Measurements from ENCODE around the gene EIF2S3.

Gene EIF2S3

GRCh38 chrX:24054182-24055042 is at the start of gene EIF2S3:
Gene EIF2S3 (plus strand): TSS chrX:24054956. CDS start chrX:24054969, 13 bp downstream.
- H3K4me3 ChIP-seq (replicated peaks; ENCODE audit: low read depth, low read length): no peak within 1 kb of the TSS; the same call in 1 of the 2 replicates
- peak; percentile 87 for DNase-seq (ENCODE audit: extremely low read depth, low read depth)
- TF ChIP-seq CTCF (IDR thresholded peaks at IDR 0.05; ENCODE audit: low read depth, low read length, missing control alignments): peak; percentile 67

GRCh38 chrX:24005028-24005427 is 49.7 kb upstream of the EIF2S3 start:
- no peak for DNase-seq (ENCODE audit: extremely low read depth, low read depth)
- no peak overlapping the region for H3K4me3 ChIP-seq (replicated peaks; ENCODE audit: low read depth, low read length)
- TF ChIP-seq CTCF (IDR thresholded peaks at IDR 0.05; ENCODE audit: low read depth, low read length, missing control alignments): no peak

GRCh38 chrX:24005867-24006266 is 48.9 kb upstream of the EIF2S3 start:
- H3K4me3 ChIP-seq (replicated peaks; ENCODE audit: low read depth, low read length): no peak overlapping the region
- no peak for DNase-seq (ENCODE audit: extremely low read depth, low read depth)
- TF ChIP-seq CTCF (IDR thresholded peaks at IDR 0.05; ENCODE audit: low read depth, low read length, missing control alignments): no peak

GRCh38 chrX:24012266-24012665 is 42.5 kb upstream of the EIF2S3 start:
- no peak overlapping the region for H3K4me3 ChIP-seq (replicated peaks; ENCODE audit: low read depth, low read length)
- DNase-seq (ENCODE audit: extremely low read depth, low read depth): no peak
- TF ChIP-seq CTCF (IDR thresholded peaks at IDR 0.05; ENCODE audit: low read depth, low read length, missing control alignments): no peak

GRCh38 chrX:24014388-24015018 is 40.3 kb upstream of the EIF2S3 start:
- TF ChIP-seq CTCF (IDR thresholded peaks at IDR 0.05; ENCODE audit: low read depth, low read length, missing control alignments): no peak
- DNase-seq (ENCODE audit: extremely low read depth, low read depth): no peak
- no peak overlapping the region for H3K4me3 ChIP-seq (replicated peaks; ENCODE audit: low read depth, low read length)

GRCh38 chrX:24017674-24018073 is 37.1 kb upstream of the EIF2S3 start:
- DNase-seq (ENCODE audit: extremely low read depth, low read depth): no peak
- H3K4me3 ChIP-seq (replicated peaks; ENCODE audit: low read depth, low read length): no peak overlapping the region
- TF ChIP-seq CTCF (IDR thresholded peaks at IDR 0.05; ENCODE audit: low read depth, low read length, missing control alignments): no peak

Measured in HFF-Myc (cell line).